Transverse colon (tissue), 4 donors: ENCODE results near the gene NLE1. TPM values are rescaled to one million over a fixed set of nuclear protein-coding genes. Genes with fewer than 3 reads are reported as not detected.

ENCODE experiments used
- DNase-seq: peaks from one replicate; pipeline ENCODE4 v3.0.0-alpha.2; 2019
- H3K27ac ChIP-seq, 4 donors: fragments of 200-600 bp; sonication (generic); 2 replicates each; pipeline ENCODE4 v1.5.1; 2016 to 2018; ENCODE audit warnings: inconsistent platforms in 4 of 4
- H3K27me3 ChIP-seq: fragments of 200-600 bp; sonication (generic); 2 replicates; pipeline ENCODE4 v1.5.1; 2017; ENCODE audit warnings: inconsistent platforms
- H3K36me3 ChIP-seq, 4 donors: fragments of 200-600 bp; sonication (generic); 2 replicates each; pipeline ENCODE4 v1.5.1; 2017 to 2019; ENCODE audit warnings: inconsistent platforms in 4 of 4
- H3K4me1 ChIP-seq, 4 donors: fragments of 200-600 bp; sonication (generic); 2 replicates each; pipeline ENCODE4 v1.5.1; 2017 to 2020; ENCODE audit warnings: inconsistent platforms in 4 of 4
- H3K4me3 ChIP-seq, 4 donors: fragments of 200-600 bp; sonication (generic); 1 replicate in 1 of 4; 2 replicates in 3 of 4; pipeline versions ENCODE4 v1.5.1 to v1.6.1; 2017 to 2019; ENCODE audit warnings: inconsistent platforms in 4 of 4
- H3K9me3 ChIP-seq, 2 donors: fragments of 200-600 bp; sonication (generic); 2 replicates each; pipeline ENCODE4 v1.5.1; 2017 to 2019; ENCODE audit warnings: inconsistent platforms in 2 of 2
- CTCF ChIP-seq, 5 experiments: fragments of 200-600 bp in 3 of 5; fragments of 450-650 bp in 2 of 5; sonication (generic) in 3 of 5; IDR thresholded peaks; 1 replicate in 2 of 5; 2 replicates in 3 of 5; pipeline ENCODE4 v1.5.1; 2016 to 2017; ENCODE audit warnings: antibody characterized with exemption in 5 of 5, inconsistent platforms in 3 of 5, mild to moderate bottlenecking in 2 of 5, moderate library complexity in 1 of 5
- EP300 ChIP-seq: sonication (generic); formaldehyde crosslinking; IDR thresholded peaks from one replicate; pipeline ENCODE4 v1.6.1; 2017; ENCODE audit warnings: antibody characterized with exemption, low read depth
- POLR2A ChIP-seq: fragments of 450-650 bp; IDR thresholded peaks from one replicate; pipeline ENCODE4 v1.6.1; 2016; ENCODE audit warnings: antibody characterized with exemption, mild to moderate bottlenecking, moderate library complexity
- POLR2AphosphoS5 ChIP-seq, 3 donors: sonication (generic); formaldehyde crosslinking; IDR thresholded peaks; one replicate each; pipeline ENCODE4 v1.6.1; 2016; ENCODE audit warnings: antibody characterized with exemption in 3 of 3
- WGBS, 2 donors: methylation state at CpG; one replicate each; pipeline ENCODE4 v1.1.5; 2018; ENCODE audit warnings: low coverage in 1 of 2; 5-methylcytosine and 5-hydroxymethylcytosine counted together
- in situ Hi-C, 4 donors: fragments of 200-750 bp; cut with MboI; loops; one replicate each; pipeline versions ENCODE4 v1.15.0 to v1.15.1; 2017; ENCODE audit warnings: low sequenced_read_pairs in 3 of 4, low pct_ligation_motif_present in 1 of 4, low pct_unique_long_range_greater_than_20kb in 1 of 4
- intact Hi-C: fragments of 100-400 bp; cut with DNase I; formaldehyde crosslinking; loops from one replicate; pipeline ENCODE4 v1.15.1; 2023; ENCODE audit warnings: low total_unique reads
- total RNA-seq, 4 donors: library from RNA; depleted of rRNA; stranded (reverse); fragments of >200 nt; gene quantifications; one replicate each; pipeline ENCODE4 v1.1.0, GENCODE V29; 2016

Gene NLE1
- total RNA-seq, 4 donors from 2014 or later: 4.0 to 13.2 (median 6.9) TPM

GRCh38 chr17:35086931-35087573 is 55.1 kb downstream of the NLE1 start:
- no peaks in the 10 kb centered on the region for H3K27me3 ChIP-seq
- H3K4me1 ChIP-seq: peaks cover 9 to 59% (median 57%) of the 10 kb centered on the region in 4 donors
- WGBS, 2 donors: 52 to 69% methylated on average over 8 of the region's 8 CpGs
- peak; percentile 30 for DNase-seq
- H3K36me3 ChIP-seq: no peaks in the 10 kb centered on the region
- no peaks in the 10 kb centered on the region for H3K9me3 ChIP-seq
- TF ChIP-seq EP300 (no peak), POLR2A (no peak), CTCF (IDR thresholded peaks at IDR 0.05) (no peak), POLR2AphosphoS5 (IDR thresholded peaks at IDR 0.05) (no peak)
- intact Hi-C loops (loop anchor here (5.0 kb wide), 1 partner anchor 65 kb away; no protein-coding TSS in a partner anchor), in situ Hi-C loops (loop anchor here in 1 of 4 donors (25.0 kb wide), 1 partner anchor 100 kb away; the partner anchor contains the start of gene LIG3)
- H3K4me3 ChIP-seq: peak overlapping the region in 3 of 4 donors; percentile 89 to 97 (median 89)
- H3K27ac ChIP-seq: peak overlapping the region; percentile 93 to 99 (median 98)

- H3K9me3 ChIP-seq: no peaks in the 10 kb centered on the region
- DNase-seq: no peak
- no peak for TF ChIP-seq POLR2AphosphoS5 (IDR thresholded peaks at IDR 0.05)
- no peak for TF ChIP-seq CTCF (IDR thresholded peaks at IDR 0.05)
- no peak for TF ChIP-seq POLR2A
- TF ChIP-seq EP300: no peak
- H3K4me3 ChIP-seq: no peak overlapping the region
- 97 to 100% methylated on average over 2 to 8 of the region's 8 CpGs for WGBS, 2 donors
- peak overlapping the region in 3 of 4 donors; percentile 97 to 99 (median 98) for H3K27ac ChIP-seq
- no peaks in the 10 kb centered on the region for H3K27me3 ChIP-seq
- H3K4me1 ChIP-seq: peaks cover 14 to 67% (median 60%) of the 10 kb centered on the region in 4 donors
- no peaks in the 10 kb centered on the region for H3K36me3 ChIP-seq
- in situ Hi-C loops (loop anchor here in 1 of 4 donors (25.0 kb wide), 1 partner anchor 99 kb away; the partner anchor contains the start of gene LIG3), intact Hi-C loops (loop anchor here (5.0 kb wide), 1 partner anchor 64 kb away; no protein-coding TSS in a partner anchor)
Measured at GRCh38 chr17:35086164-35086563, 55.9 kb downstream of the NLE1 start.

GRCh38 chr17:35084987-35085386 is 57.1 kb downstream of the NLE1 start:
- no peaks in the 10 kb centered on the region for H3K9me3 ChIP-seq
- peak; percentile 21 for DNase-seq
- H3K36me3 ChIP-seq: no peaks in the 10 kb centered on the region
- TF ChIP-seq POLR2AphosphoS5 (IDR thresholded peaks at IDR 0.05) (peak in 1 of 3 donors; percentile 15), POLR2A (no peak)
- H3K27ac ChIP-seq: peak overlapping the region; percentile 46 to 99 (median 98)
- in situ Hi-C loops (loop anchor here in 1 of 4 donors (25.0 kb wide), 1 partner anchor 98 kb away; the partner anchor contains the start of gene LIG3), intact Hi-C loops (loop anchor here (5.0 kb wide), 1 partner anchor 63 kb away; no protein-coding TSS in a partner anchor)
- no peak overlapping the region for H3K4me3 ChIP-seq
- no peaks in the 10 kb centered on the region for H3K27me3 ChIP-seq
- 0 to 43% methylated on average over 1 to 2 of the region's 2 CpGs for WGBS, 2 donors
- H3K4me1 ChIP-seq: peaks cover 14 to 78% (median 65%) of the 10 kb centered on the region in 4 donors

GRCh38 chr17:35083071-35083470 is 59.0 kb downstream of the NLE1 start:
- WGBS, 2 donors: 42 to 61% methylated on average over 2 of the region's 2 CpGs
- Histone ChIP-seq H3K4me3 (no peak overlapping the region), H3K27me3 (no peaks in the 10 kb centered on the region), H3K4me1 (peaks cover 21 to 91% (median 67%) of the 10 kb centered on the region in 4 donors), H3K27ac (peak overlapping the region in 2 of 4 donors; percentile 2 to 14), H3K9me3 (no peaks in the 10 kb centered on the region), H3K36me3 (no peaks in the 10 kb centered on the region)
- intact Hi-C loops: no loop called here
- DNase-seq: no peak
- in situ Hi-C loops: loop anchor here in 1 of 4 donors (25.0 kb wide), 1 partner anchor 96 kb away; the partner anchor contains the start of gene LIG3
- TF ChIP-seq POLR2A (no peak), EP300 (no peak)

- Histone ChIP-seq H3K4me3 (no peak overlapping the region), H3K36me3 (no peaks in the 10 kb centered on the region), H3K27me3 (no peaks in the 10 kb centered on the region), H3K4me1 (peaks cover 21 to 91% (median 59%) of the 10 kb centered on the region in 4 donors), H3K9me3 (no peaks in the 10 kb centered on the region), H3K27ac (peak overlapping the region in 3 of 4 donors; percentile 2 to 16 (median 11))
- in situ Hi-C loops: loop anchor here in 1 of 4 donors (25.0 kb wide), 1 partner anchor 95 kb away; the partner anchor contains the start of gene LIG3
- no peak for DNase-seq
- TF ChIP-seq POLR2A: no peak
- TF ChIP-seq CTCF (IDR thresholded peaks at IDR 0.05): no peak
- TF ChIP-seq POLR2AphosphoS5 (IDR thresholded peaks at IDR 0.05): no peak
- no peak for TF ChIP-seq EP300
- intact Hi-C loops: no loop called here
- 21 to 43% methylated on average over 3 of the region's 3 CpGs for WGBS, 2 donors
Measured at GRCh38 chr17:35082073-35082657, 59.9 kb downstream of the NLE1 start.
